Astrocyte (in vitro differentiated cells and primary cell): ENCODE measurements around the gene SPTAN1.

ENCODE experiments used
- EZH2 ChIP-seq: IDR thresholded peaks from 2 replicates; pipeline ENCODE4 v1.6.1; 2012; ENCODE audit warnings: mild to moderate bottlenecking, low read length, inconsistent platforms; ENCODE audit not compliant: insufficient read depth
- TF ChIP-seq, protein P1 (sequence below): IDR thresholded peaks from 2 replicates; pipeline ENCODE4 v1.5.1; 2011; ENCODE audit warnings: low read depth, mild to moderate bottlenecking, inconsistent platforms, low read length, moderate library complexity; ENCODE audit not compliant: insufficient read depth

DNA sequence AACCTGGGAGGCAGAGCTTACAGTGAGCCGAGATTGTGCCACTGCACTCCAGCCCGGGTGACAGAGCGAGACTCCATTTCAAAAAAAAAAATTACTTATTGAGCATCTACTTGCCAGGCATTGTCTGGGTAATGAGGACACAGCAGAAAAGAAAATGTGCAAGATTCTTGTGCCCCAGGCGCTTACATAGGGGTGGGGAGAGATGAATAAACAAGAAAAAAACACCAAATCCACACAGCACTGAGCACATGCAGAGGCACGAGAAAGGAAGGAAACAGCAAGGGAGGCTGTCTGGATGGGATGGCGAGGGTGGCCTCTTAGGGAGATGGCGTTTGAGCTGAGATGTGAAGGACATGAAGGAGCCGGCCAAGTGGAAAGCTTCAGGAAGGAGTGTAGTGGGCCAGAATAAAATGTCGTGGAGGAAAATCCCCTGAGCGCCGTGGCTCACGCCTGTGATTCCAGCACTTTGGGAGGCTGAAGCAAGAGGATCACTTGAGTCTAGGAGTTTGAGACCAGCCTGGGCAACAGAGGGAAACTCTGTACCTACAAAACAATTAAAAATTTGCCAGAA lies 90.4 kb downstream of the SPTAN1 start:
- TF ChIP-seq, protein P1, sequence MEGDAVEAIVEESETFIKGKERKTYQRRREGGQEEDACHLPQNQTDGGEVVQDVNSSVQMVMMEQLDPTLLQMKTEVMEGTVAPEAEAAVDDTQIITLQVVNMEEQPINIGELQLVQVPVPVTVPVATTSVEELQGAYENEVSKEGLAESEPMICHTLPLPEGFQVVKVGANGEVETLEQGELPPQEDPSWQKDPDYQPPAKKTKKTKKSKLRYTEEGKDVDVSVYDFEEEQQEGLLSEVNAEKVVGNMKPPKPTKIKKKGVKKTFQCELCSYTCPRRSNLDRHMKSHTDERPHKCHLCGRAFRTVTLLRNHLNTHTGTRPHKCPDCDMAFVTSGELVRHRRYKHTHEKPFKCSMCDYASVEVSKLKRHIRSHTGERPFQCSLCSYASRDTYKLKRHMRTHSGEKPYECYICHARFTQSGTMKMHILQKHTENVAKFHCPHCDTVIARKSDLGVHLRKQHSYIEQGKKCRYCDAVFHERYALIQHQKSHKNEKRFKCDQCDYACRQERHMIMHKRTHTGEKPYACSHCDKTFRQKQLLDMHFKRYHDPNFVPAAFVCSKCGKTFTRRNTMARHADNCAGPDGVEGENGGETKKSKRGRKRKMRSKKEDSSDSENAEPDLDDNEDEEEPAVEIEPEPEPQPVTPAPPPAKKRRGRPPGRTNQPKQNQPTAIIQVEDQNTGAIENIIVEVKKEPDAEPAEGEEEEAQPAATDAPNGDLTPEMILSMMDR: no peak
- TF ChIP-seq EZH2: no peak
